Keratinocyte (primary cell): ENCODE results near the gene NRP1.

ENCODE experiments used
- EZH2 ChIP-seq: IDR thresholded peaks from one replicate; pipeline ENCODE4 v1.6.1; 2012; ENCODE audit warnings: inconsistent platforms, mild to moderate bottlenecking, low read length, moderate library complexity
- TF ChIP-seq, protein P1 (sequence below), 3 experiments: IDR thresholded peaks in 1 of 3; conservative IDR thresholded peaks in 1 of 3; optimal IDR thresholded peaks in 1 of 3; 2 replicates in 2 of 3; 3 replicates in 1 of 3; pipeline versions ENCODE3 to v1.5.1; 2011; ENCODE audit warnings: low read length in 3 of 3, mild to moderate bottlenecking in 3 of 3, moderate library complexity in 2 of 3, control low read depth in 1 of 3, inconsistent platforms in 1 of 3; ENCODE audit not compliant: insufficient read depth in 2 of 3; ENCODE audit errors: extremely low read depth in 1 of 3

DNA sequence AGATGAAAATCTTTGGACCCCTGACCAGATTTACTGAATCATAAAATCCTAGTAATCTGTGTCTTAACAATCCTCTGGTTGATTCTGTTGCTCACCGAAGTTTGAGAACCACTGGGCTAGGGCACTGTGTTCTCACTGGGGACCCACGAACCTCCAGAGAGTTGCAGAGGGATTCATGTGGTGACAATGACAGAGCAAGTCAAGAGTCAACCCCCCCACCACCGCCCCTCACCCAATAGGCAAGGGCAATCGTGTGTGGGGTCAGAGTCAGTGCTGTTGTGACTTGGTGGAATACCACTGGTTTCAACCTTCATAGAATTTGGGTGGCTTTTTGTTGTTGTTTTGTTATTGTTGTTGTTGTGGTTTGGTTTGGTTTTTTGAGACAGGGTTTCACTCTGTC, 23.5 kb upstream of the NRP1 start:
- TF ChIP-seq, protein P1, sequence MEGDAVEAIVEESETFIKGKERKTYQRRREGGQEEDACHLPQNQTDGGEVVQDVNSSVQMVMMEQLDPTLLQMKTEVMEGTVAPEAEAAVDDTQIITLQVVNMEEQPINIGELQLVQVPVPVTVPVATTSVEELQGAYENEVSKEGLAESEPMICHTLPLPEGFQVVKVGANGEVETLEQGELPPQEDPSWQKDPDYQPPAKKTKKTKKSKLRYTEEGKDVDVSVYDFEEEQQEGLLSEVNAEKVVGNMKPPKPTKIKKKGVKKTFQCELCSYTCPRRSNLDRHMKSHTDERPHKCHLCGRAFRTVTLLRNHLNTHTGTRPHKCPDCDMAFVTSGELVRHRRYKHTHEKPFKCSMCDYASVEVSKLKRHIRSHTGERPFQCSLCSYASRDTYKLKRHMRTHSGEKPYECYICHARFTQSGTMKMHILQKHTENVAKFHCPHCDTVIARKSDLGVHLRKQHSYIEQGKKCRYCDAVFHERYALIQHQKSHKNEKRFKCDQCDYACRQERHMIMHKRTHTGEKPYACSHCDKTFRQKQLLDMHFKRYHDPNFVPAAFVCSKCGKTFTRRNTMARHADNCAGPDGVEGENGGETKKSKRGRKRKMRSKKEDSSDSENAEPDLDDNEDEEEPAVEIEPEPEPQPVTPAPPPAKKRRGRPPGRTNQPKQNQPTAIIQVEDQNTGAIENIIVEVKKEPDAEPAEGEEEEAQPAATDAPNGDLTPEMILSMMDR (optimal IDR thresholded peaks at IDR 0.05 in 1 of 3, IDR thresholded peaks at IDR 0.05 in 1 of 3, conservative IDR thresholded peaks at IDR 0.05 in 1 of 3; ENCODE audit: extremely low read depth in 1 of 3, insufficient read depth in 2 of 3, low read length in 3 of 3) = no peak
- TF ChIP-seq EZH2 = no peak
